ENCODE measurements around the gene TRPM4.

Gene TRPM4

GRCh38 chr19:49241769-49242168, 84.2 kb downstream of the TRPM4 start:
- H3K9me3 ChIP-seq (ENCODE audit: control insufficient read depth, insufficient read depth, low read depth, low read length) = no peaks in the 10 kb centered on the region
- H3K9ac ChIP-seq (ENCODE audit: low read length) = no peak overlapping the region
- no peaks in the 10 kb centered on the region for H3K36me3 ChIP-seq (ENCODE audit: control insufficient read depth, insufficient read depth, low read length)
- H3K27me3 ChIP-seq (ENCODE audit: control insufficient read depth, insufficient read depth, low read length) = no peaks in the 10 kb centered on the region
- H3K4me1 ChIP-seq (ENCODE audit: control insufficient read depth, insufficient read depth, low read length) = no peaks in the 10 kb centered on the region
- H3K27ac ChIP-seq (ENCODE audit: low read depth, low read length) = no peak overlapping the region
- no peak overlapping the region for H3K4me3 ChIP-seq (ENCODE audit: low read depth, low read length)

- no peaks in the 10 kb centered on the region for H3K36me3 ChIP-seq (ENCODE audit: control insufficient read depth, insufficient read depth, low read length)
- H3K9me3 ChIP-seq (ENCODE audit: control insufficient read depth, insufficient read depth, low read depth, low read length) = no peaks in the 10 kb centered on the region
- H3K4me1 ChIP-seq (ENCODE audit: control insufficient read depth, insufficient read depth, low read length) = no peaks in the 10 kb centered on the region
- no peak overlapping the region for H3K9ac ChIP-seq (ENCODE audit: low read length)
- H3K27ac ChIP-seq (ENCODE audit: low read depth, low read length) = no peak overlapping the region
- no peaks in the 10 kb centered on the region for H3K27me3 ChIP-seq (ENCODE audit: control insufficient read depth, insufficient read depth, low read length)
- H3K4me3 ChIP-seq (ENCODE audit: low read depth, low read length) = no peak overlapping the region
Measured at GRCh38 chr19:49243129-49243528, 85.5 kb downstream of the TRPM4 start.

GRCh38 chr19:49243726-49244125, 86.1 kb downstream of the TRPM4 start:
- no peaks in the 10 kb centered on the region for H3K9me3 ChIP-seq (ENCODE audit: control insufficient read depth, insufficient read depth, low read depth, low read length)
- no peak overlapping the region for H3K9ac ChIP-seq (ENCODE audit: low read length)
- no peak overlapping the region for H3K27ac ChIP-seq (ENCODE audit: low read depth, low read length)
- no peaks in the 10 kb centered on the region for H3K36me3 ChIP-seq (ENCODE audit: control insufficient read depth, insufficient read depth, low read length)
- H3K4me1 ChIP-seq (ENCODE audit: control insufficient read depth, insufficient read depth, low read length) = no peaks in the 10 kb centered on the region
- no peak overlapping the region for H3K4me3 ChIP-seq (ENCODE audit: low read depth, low read length)
- H3K27me3 ChIP-seq (ENCODE audit: control insufficient read depth, insufficient read depth, low read length) = no peaks in the 10 kb centered on the region

GRCh38 chr19:49244256-49244655, 86.7 kb downstream of the TRPM4 start:
- Histone ChIP-seq H3K4me1 (ENCODE audit: control insufficient read depth, insufficient read depth, low read length) (no peaks in the 10 kb centered on the region), H3K9ac (ENCODE audit: low read length) (no peak overlapping the region), H3K27me3 (ENCODE audit: control insufficient read depth, insufficient read depth, low read length) (no peaks in the 10 kb centered on the region), H3K27ac (ENCODE audit: low read depth, low read length) (no peak overlapping the region), H3K9me3 (ENCODE audit: control insufficient read depth, insufficient read depth, low read depth, low read length) (no peaks in the 10 kb centered on the region), H3K36me3 (ENCODE audit: control insufficient read depth, insufficient read depth, low read length) (no peaks in the 10 kb centered on the region), H3K4me3 (ENCODE audit: low read depth, low read length) (no peak overlapping the region)

GRCh38 chr19:49247676-49248075, 90.1 kb downstream of the TRPM4 start:
- no peaks in the 10 kb centered on the region for H3K4me1 ChIP-seq (ENCODE audit: control insufficient read depth, insufficient read depth, low read length)
- no peaks in the 10 kb centered on the region for H3K9me3 ChIP-seq (ENCODE audit: control insufficient read depth, insufficient read depth, low read depth, low read length)
- no peaks in the 10 kb centered on the region for H3K36me3 ChIP-seq (ENCODE audit: control insufficient read depth, insufficient read depth, low read length)
- no peak overlapping the region for H3K27ac ChIP-seq (ENCODE audit: low read depth, low read length)
- H3K27me3 ChIP-seq (ENCODE audit: control insufficient read depth, insufficient read depth, low read length) = no peaks in the 10 kb centered on the region
- H3K9ac ChIP-seq (ENCODE audit: low read length) = no peak overlapping the region
- no peak overlapping the region for H3K4me3 ChIP-seq (ENCODE audit: low read depth, low read length)

GRCh38 chr19:49249933-49250332, 92.3 kb downstream of the TRPM4 start:
- Histone ChIP-seq H3K9me3 (ENCODE audit: control insufficient read depth, insufficient read depth, low read depth, low read length) (no peaks in the 10 kb centered on the region), H3K9ac (ENCODE audit: low read length) (no peak overlapping the region), H3K4me3 (ENCODE audit: low read depth, low read length) (no peak overlapping the region), H3K36me3 (ENCODE audit: control insufficient read depth, insufficient read depth, low read length) (no peaks in the 10 kb centered on the region), H3K27me3 (ENCODE audit: control insufficient read depth, insufficient read depth, low read length) (no peaks in the 10 kb centered on the region), H3K27ac (ENCODE audit: low read depth, low read length) (no peak overlapping the region), H3K4me1 (ENCODE audit: control insufficient read depth, insufficient read depth, low read length) (no peaks in the 10 kb centered on the region)

- Histone ChIP-seq H3K9ac (ENCODE audit: low read length) (no peak overlapping the region), H3K9me3 (ENCODE audit: control insufficient read depth, insufficient read depth, low read depth, low read length) (peaks cover 23% of the 10 kb centered on the region), H3K27me3 (ENCODE audit: control insufficient read depth, insufficient read depth, low read length) (no peaks in the 10 kb centered on the region), H3K4me3 (ENCODE audit: low read depth, low read length) (no peak overlapping the region), H3K27ac (ENCODE audit: low read depth, low read length) (no peak overlapping the region), H3K36me3 (ENCODE audit: control insufficient read depth, insufficient read depth, low read length) (no peaks in the 10 kb centered on the region), H3K4me1 (ENCODE audit: control insufficient read depth, insufficient read depth, low read length) (no peaks in the 10 kb centered on the region)
Measured at GRCh38 chr19:49255674-49256073, 98.1 kb downstream of the TRPM4 start.

- Histone ChIP-seq H3K27ac (ENCODE audit: low read depth, low read length) (no peak overlapping the region), H3K9me3 (ENCODE audit: control insufficient read depth, insufficient read depth, low read depth, low read length) (peaks cover 23% of the 10 kb centered on the region), H3K9ac (ENCODE audit: low read length) (no peak overlapping the region), H3K4me1 (ENCODE audit: control insufficient read depth, insufficient read depth, low read length) (no peaks in the 10 kb centered on the region), H3K4me3 (ENCODE audit: low read depth, low read length) (no peak overlapping the region), H3K27me3 (ENCODE audit: control insufficient read depth, insufficient read depth, low read length) (no peaks in the 10 kb centered on the region), H3K36me3 (ENCODE audit: control insufficient read depth, insufficient read depth, low read length) (no peaks in the 10 kb centered on the region)
Measured at GRCh38 chr19:49256691-49257090, 99.1 kb downstream of the TRPM4 start.

Data from HUES6 (cell line).